GM23338 (cell line): ENCODE results near the gene RPS6KA5. TPM values are rescaled to one million over a fixed set of nuclear protein-coding genes. Genes with fewer than 3 reads are reported as not detected.

Source experiments
- ATAC-seq: fragments of 200-7000 bp; cut with Tn5 transposase; 3 replicates; pipeline ENCODE4 v1.9.1; 2020
- DNase-seq: peaks from one replicate; pipeline ENCODE4 v3.0.0-alpha.2; 2015; ENCODE audit warnings: low spot score
- H2AFZ ChIP-seq: fragments of 200-600 bp; sonication (generic); 2 replicates; pipeline ENCODE4 v1.8.0; 2016; ENCODE audit warnings: antibody characterized with exemption, mild to moderate bottlenecking, moderate library complexity
- H3F3A ChIP-seq: fragments of 200-600 bp; sonication (generic); replicated peaks from 2 replicates; pipeline ENCODE4 v1.8.0; 2017; ENCODE audit warnings: antibody characterized with exemption, mixed run types, low read depth
- H3K27ac ChIP-seq: fragments of 200-600 bp; sonication (generic); 2 replicates; pipeline ENCODE4 v1.6.1; 2016; ENCODE audit warnings: low read depth
- H3K27me3 ChIP-seq: fragments of 200-600 bp; sonication (generic); 2 replicates; pipeline ENCODE4 v1.8.0; 2016; ENCODE audit warnings: mild to moderate bottlenecking, mixed run types, moderate library complexity; ENCODE audit not compliant: insufficient read depth
- H3K36me3 ChIP-seq: fragments of 200-600 bp; sonication (generic); 2 replicates; pipeline ENCODE4 v1.8.0; 2016; ENCODE audit warnings: mild to moderate bottlenecking; ENCODE audit not compliant: insufficient read depth
- H3K4me1 ChIP-seq: fragments of 200-600 bp; sonication (generic); 2 replicates; pipeline ENCODE4 v1.8.0; 2016; ENCODE audit warnings: mild to moderate bottlenecking, moderate library complexity; ENCODE audit not compliant: insufficient read depth
- H3K4me2 ChIP-seq: fragments of 200-600 bp; sonication (generic); 2 replicates; pipeline ENCODE4 v1.7.1; 2017; ENCODE audit warnings: mixed run types
- H3K4me3 ChIP-seq: fragments of 200-600 bp; sonication (generic); 2 replicates; pipeline ENCODE4 v1.6.1; 2016; ENCODE audit warnings: mixed run types
- H3K79me2 ChIP-seq: fragments of 200-600 bp; sonication (generic); replicated peaks from 2 replicates; pipeline ENCODE4 v1.8.0; 2017; ENCODE audit warnings: mild to moderate bottlenecking; ENCODE audit not compliant: insufficient read depth
- H3K9me2 ChIP-seq: fragments of 200-600 bp; sonication (generic); 2 replicates; pipeline ENCODE4 v1.8.0; 2017; ENCODE audit not compliant: insufficient read depth
- H4K20me1 ChIP-seq: fragments of 200-600 bp; sonication (generic); replicated peaks from 2 replicates; pipeline ENCODE4 v1.8.0; 2017; ENCODE audit warnings: mild to moderate bottlenecking; ENCODE audit not compliant: insufficient read depth
- H3K27ac Mint-ChIP-seq: 2 replicates; pipeline ENCODE4 v1.8.0; 2020; ENCODE audit warnings: inconsistent platforms, mild to moderate bottlenecking, moderate library complexity, mixed read lengths
- H3K27me3 Mint-ChIP-seq: 3 replicates; pipeline ENCODE4 v1.8.0; 2022; ENCODE audit warnings: low read depth, mild to moderate bottlenecking, moderate library complexity, mixed read lengths, inconsistent platforms; ENCODE audit not compliant: insufficient read depth, poor library complexity
- H3K36me3 Mint-ChIP-seq: 3 replicates; pipeline ENCODE4 v1.8.0; 2021; ENCODE audit warnings: low read depth, mild to moderate bottlenecking, inconsistent platforms, moderate library complexity, mixed read lengths
- H3K4me1 Mint-ChIP-seq: 3 replicates; pipeline ENCODE4 v1.8.0; 2020; ENCODE audit warnings: mild to moderate bottlenecking, inconsistent platforms, mixed read lengths
- H3K4me3 Mint-ChIP-seq: 3 replicates; pipeline ENCODE4 v1.8.0; 2021; ENCODE audit warnings: moderate library complexity, mild to moderate bottlenecking, inconsistent platforms, mixed read lengths
- H3K9me3 Mint-ChIP-seq: 3 replicates; pipeline ENCODE4 v1.8.0; 2020; ENCODE audit warnings: moderate library complexity, mild to moderate bottlenecking, inconsistent platforms, mixed read lengths
- CREB1 ChIP-seq: fragments of 250-450 bp; sonication (Bioruptor Pico); IDR thresholded peaks from 2 replicates; pipeline ENCODE4 v1.5.0; 2020; ENCODE audit warnings: low read depth, mild to moderate bottlenecking, moderate library complexity
- CTCF ChIP-seq, 2 experiments: fragments of 200-600 bp in 1 of 2; sonication (generic) in 1 of 2; conservative IDR thresholded peaks; 2 replicates each; pipeline versions ENCODE4 v1.5.1 to v1.6.1; 2016 to 2017; ENCODE audit warnings: antibody characterized with exemption in 2 of 2, low read depth in 2 of 2, mild to moderate bottlenecking in 2 of 2, moderate library complexity in 1 of 2
- ETS1 ChIP-seq: IDR thresholded peaks from 2 replicates; pipeline ENCODE4 v1.6.1; 2016; ENCODE audit warnings: antibody characterized with exemption
- EZH2 ChIP-seq: fragments of 200-600 bp; sonication (generic); IDR thresholded peaks from one replicate; pipeline ENCODE4 v1.8.0; 2017; ENCODE audit warnings: antibody characterized with exemption, mild to moderate bottlenecking, low read depth; ENCODE audit not compliant: unreplicated experiment
- EZH2phosphoT487 ChIP-seq: fragments of 200-600 bp; sonication (generic); IDR thresholded peaks from one replicate; pipeline ENCODE4 v1.8.1; 2018; ENCODE audit warnings: antibody characterized with exemption; ENCODE audit not compliant: unreplicated experiment
- JUNB ChIP-seq: IDR thresholded peaks from one replicate; pipeline ENCODE4 v1.6.1; 2016; ENCODE audit warnings: antibody characterized with exemption; ENCODE audit not compliant: unreplicated experiment
- NANOG ChIP-seq: IDR thresholded peaks from 2 replicates; pipeline ENCODE4 v1.6.1; 2016; ENCODE audit warnings: antibody characterized with exemption, borderline replicate concordance
- POLR2AphosphoS5 ChIP-seq: IDR thresholded peaks from 2 replicates; pipeline ENCODE4 v1.6.1; 2016; ENCODE audit warnings: antibody characterized with exemption, low read depth
- STAT1 ChIP-seq: IDR thresholded peaks from one replicate; pipeline ENCODE4 v1.6.1; 2016; ENCODE audit warnings: antibody characterized with exemption; ENCODE audit not compliant: unreplicated experiment
- ZNF114 ChIP-seq: fragments of 250-450 bp; sonication (Bioruptor Pico); IDR thresholded peaks from 2 replicates; pipeline ENCODE4 v1.5.0; 2020; ENCODE audit warnings: mild to moderate bottlenecking, moderate library complexity
- ZNF331 ChIP-seq: fragments of 250-450 bp; sonication (Bioruptor Pico); IDR thresholded peaks from 2 replicates; pipeline ENCODE4 v1.5.0; 2020; ENCODE audit warnings: low read depth, mild to moderate bottlenecking, moderate library complexity
- ZNF462 ChIP-seq: fragments of 250-450 bp; sonication (Bioruptor Pico); IDR thresholded peaks from 2 replicates; pipeline ENCODE4 v1.5.0; 2020; ENCODE audit warnings: mild to moderate bottlenecking, moderate library complexity
- polyA plus RNA-seq: library from polyadenylated mRNA; unstranded; fragments of >200 nt; fragmentation: Nextera tagmentation; extraction: Ambion mirVana; gene quantifications from 2 replicates; pipeline ENCODE4 v1.2.1, GENCODE V29; 2016
- total RNA-seq: library from RNA; depleted of rRNA; stranded (reverse); fragments of >200 nt; shearing (Covaris generic); gene quantifications from 2 replicates; pipeline ENCODE4 v1.2.3, GENCODE V29; 2014

RPS6KA5 gene
- total and polyA plus RNA-seq, 2 experiments from 2014 or later: 2.1 to 2.4 TPM

GRCh38 chr14:91036741-91037469, 23.5 kb downstream of the RPS6KA5 start:
- no peaks in the 10 kb centered on the region for H3K4me1 ChIP-seq
- no peaks in the 10 kb centered on the region; the same call in 1 of the 2 replicates for H3K36me3 ChIP-seq
- H3K4me2 ChIP-seq: no peak overlapping the region
- no peaks in the 10 kb centered on the region for H3K79me2 ChIP-seq
- no peaks in the 10 kb centered on the region; the same call in 1 of the 2 replicates for H4K20me1 ChIP-seq
- H3K4me3 ChIP-seq: no peak overlapping the region
- peaks cover 6% of the 10 kb centered on the region; the same call in 2 of the 3 replicates for H3K4me1 Mint-ChIP-seq
- H3K36me3 Mint-ChIP-seq: no peaks in the 10 kb centered on the region
- no peak for TF ChIP-seq EZH2
- ATAC-seq (no peak), DNase-seq (no peak)
- no peak overlapping the region for H2AFZ ChIP-seq
- H3K9me2 ChIP-seq: no peaks in the 10 kb centered on the region
- H3K27me3 ChIP-seq: no peaks in the 10 kb centered on the region
- H3K4me3 Mint-ChIP-seq: no peak overlapping the region
- no peak overlapping the region for H3K27ac Mint-ChIP-seq
- no peaks in the 10 kb centered on the region for H3K27me3 Mint-ChIP-seq
- no peak overlapping the region for H3K27ac ChIP-seq
- H3K9me3 Mint-ChIP-seq: no peaks in the 10 kb centered on the region
- H3F3A ChIP-seq: no peaks in the 10 kb centered on the region

- Histone ChIP-seq H4K20me1 (no peaks in the 10 kb centered on the region; the same call in 1 of the 2 replicates), H3K79me2 (no peaks in the 10 kb centered on the region), H3K9me2 (no peaks in the 10 kb centered on the region), H3K27ac (no peak overlapping the region), H3K36me3 (no peaks in the 10 kb centered on the region; the same call in 1 of the 2 replicates), H2AFZ (no peak overlapping the region), H3K27me3 (no peaks in the 10 kb centered on the region), H3K4me2 (no peak overlapping the region), H3F3A (no peaks in the 10 kb centered on the region), H3K4me3 (no peak overlapping the region), H3K4me1 (no peaks in the 10 kb centered on the region)
- ATAC-seq (no peak), DNase-seq (no peak)
- H3K27me3 Mint-ChIP-seq: no peaks in the 10 kb centered on the region
- H3K9me3 Mint-ChIP-seq: no peaks in the 10 kb centered on the region
- no peak overlapping the region for H3K27ac Mint-ChIP-seq
- H3K4me3 Mint-ChIP-seq: no peak overlapping the region
- peaks cover 6% of the 10 kb centered on the region; the same call in 2 of the 3 replicates for H3K4me1 Mint-ChIP-seq
- H3K36me3 Mint-ChIP-seq: no peaks in the 10 kb centered on the region
- TF ChIP-seq JUNB (no peak), ZNF331 (CRISPR knock-in tag) (no peak), POLR2AphosphoS5 (no peak), ZNF114 (no peak), EZH2 (no peak), STAT1 (no peak), NANOG (no peak), ZNF462 (CRISPR knock-in tag) (no peak), EZH2phosphoT487 (no peak), ETS1 (no peak), CREB1 (CRISPR knock-in tag) (no peak), CTCF (conservative IDR thresholded peaks at IDR 0.05; ENCODE audit: low read depth in 2 of 2) (no peak)
Measured at GRCh38 chr14:91035855-91036254, 24.6 kb downstream of the RPS6KA5 start.
